Skeletal muscle tissue (tissue), 4 donors: Measurements from ENCODE around the gene PPP1R13B. TPM values are rescaled to one million over a fixed set of nuclear protein-coding genes. Genes with fewer than 3 reads are reported as not detected.

Experiments
- H3K27ac ChIP-seq: one replicate; pipeline ENCODE4 v1.7.0; 2013; ENCODE audit warnings: mild to moderate bottlenecking, low read depth, low read length, inconsistent platforms
- H3K27me3 ChIP-seq, 3 donors: one replicate each; pipeline ENCODE4 v1.7.0; 2013; ENCODE audit warnings: low read length in 3 of 3; ENCODE audit not compliant: control insufficient read depth in 3 of 3, insufficient read depth in 3 of 3
- H3K36me3 ChIP-seq, 3 donors: one replicate each; pipeline ENCODE4 v1.7.0; 2013; ENCODE audit warnings: low read length in 3 of 3; ENCODE audit not compliant: control insufficient read depth in 3 of 3, insufficient read depth in 3 of 3
- H3K4me1 ChIP-seq, 3 donors: one replicate each; pipeline ENCODE4 v1.7.0; 2013; ENCODE audit warnings: low read length in 3 of 3, mild to moderate bottlenecking in 3 of 3; ENCODE audit not compliant: control insufficient read depth in 3 of 3, insufficient read depth in 3 of 3
- H3K4me3 ChIP-seq, 3 donors: one replicate each; pipeline ENCODE4 v1.7.0; 2013; ENCODE audit warnings: low read length in 3 of 3
- H3K9ac ChIP-seq, 3 donors: one replicate each; pipeline ENCODE4 v1.7.0; 2013; ENCODE audit warnings: low read length in 3 of 3, mild to moderate bottlenecking in 3 of 3, moderate library complexity in 2 of 3, low read depth in 1 of 3
- H3K9me3 ChIP-seq, 3 donors: one replicate each; pipeline ENCODE4 v1.7.0; 2013; ENCODE audit warnings: low read length in 3 of 3; ENCODE audit not compliant: control insufficient read depth in 3 of 3
- total RNA-seq: library from RNA; depleted of rRNA; stranded (reverse); fragments of >200 nt; gene quantifications from one replicate; pipeline ENCODE4 v1.2.3, GENCODE V29; 2014
- donor health status: Osteomylitis.

The PPP1R13B gene
- total RNA-seq, 1 donor from 2014 or later: 4.7 TPM

- Histone ChIP-seq H3K4me1 (peaks cover 66 to 92% (median 74%) of the 10 kb centered on the region in 3 donors), H3K36me3 (peaks cover 15 to 35% (median 29%) of the 10 kb centered on the region in 3 donors), H3K27me3 (no peaks in the 10 kb centered on the region), H3K9ac (peak overlapping the region; percentile 25 to 57 (median 40)), H3K9me3 (no peaks in the 10 kb centered on the region), H3K27ac (no peak overlapping the region), H3K4me3 (no peak overlapping the region)
These were observed 149.6 kb downstream of the PPP1R13B start for GRCh38 chr14:103697603-103698379.

- H3K27me3 ChIP-seq: no peaks in the 10 kb centered on the region
- H3K4me3 ChIP-seq: peak overlapping the region in 1 of 3 donors; percentile 56
- H3K36me3 ChIP-seq: peaks cover 14 to 37% (median 28%) of the 10 kb centered on the region in 3 donors
- peak overlapping the region; percentile 25 to 57 (median 40) for H3K9ac ChIP-seq
- H3K9me3 ChIP-seq: no peaks in the 10 kb centered on the region
- no peak overlapping the region for H3K27ac ChIP-seq
- H3K4me1 ChIP-seq: peaks cover 62 to 92% (median 77%) of the 10 kb centered on the region in 3 donors
These were observed 150.2 kb downstream of the PPP1R13B start for GRCh38 chr14:103697206-103697602.

DNA sequence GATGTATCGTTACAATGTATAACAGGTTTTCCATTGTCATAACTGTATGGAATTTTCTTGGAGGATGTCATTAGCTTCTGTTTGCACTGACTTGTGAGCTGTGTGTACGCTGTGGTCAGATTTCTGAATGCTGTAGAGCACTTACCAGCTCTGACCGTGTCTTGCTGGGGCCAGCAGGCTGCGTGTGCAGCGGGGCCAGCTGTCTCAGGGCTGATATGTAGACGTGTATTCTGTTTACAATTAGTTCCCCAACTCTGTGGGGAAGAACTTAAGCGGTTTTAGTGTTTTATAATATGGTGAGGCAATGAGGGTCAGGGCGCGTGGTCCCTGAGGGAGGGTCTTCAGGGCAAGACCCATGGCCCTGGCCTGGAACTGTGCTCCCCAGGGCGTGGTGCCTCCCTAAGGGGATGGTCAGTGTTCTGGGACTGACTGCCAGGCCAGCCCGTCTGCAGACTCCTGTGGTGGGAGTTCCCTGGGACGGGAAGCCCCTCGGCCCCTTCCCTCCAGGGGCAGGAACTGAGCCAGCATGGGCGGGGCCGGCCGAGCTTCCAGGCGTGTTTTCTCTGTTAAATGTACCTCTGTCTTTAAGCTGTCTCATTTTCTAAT lies 150.8 kb downstream of the PPP1R13B start:
- H3K27me3 ChIP-seq: no peaks in the 10 kb centered on the region
- peaks cover 17 to 34% (median 29%) of the 10 kb centered on the region in 3 donors for H3K36me3 ChIP-seq
- peak overlapping the region in 2 of 3 donors; percentile 57 for H3K9ac ChIP-seq
- no peak overlapping the region for H3K4me3 ChIP-seq
- H3K9me3 ChIP-seq: no peaks in the 10 kb centered on the region
- peaks cover 61 to 89% (median 75%) of the 10 kb centered on the region in 3 donors for H3K4me1 ChIP-seq
- H3K27ac ChIP-seq: peak overlapping the region; percentile 41

DNA sequence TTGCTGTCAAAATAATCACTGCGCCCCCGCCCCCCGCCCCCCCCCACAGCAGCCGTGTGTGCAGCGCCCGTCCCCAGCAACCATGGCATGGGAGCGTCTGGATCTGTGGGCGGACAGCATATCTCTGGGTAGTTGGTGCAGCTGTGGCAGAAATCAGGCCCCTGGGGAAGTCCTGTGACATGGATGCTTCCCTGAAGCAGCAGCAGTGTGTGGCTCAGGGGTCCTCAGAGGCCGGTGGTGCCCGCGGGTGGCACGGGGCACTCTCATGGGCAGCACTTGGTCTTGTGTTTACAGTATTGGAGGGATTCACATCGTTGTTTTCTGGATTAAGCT lies 151.3 kb downstream of the PPP1R13B start:
- peaks cover 17 to 34% (median 29%) of the 10 kb centered on the region in 3 donors for H3K36me3 ChIP-seq
- no peak overlapping the region for H3K27ac ChIP-seq
- no peaks in the 10 kb centered on the region for H3K27me3 ChIP-seq
- H3K4me1 ChIP-seq: peaks cover 57 to 84% (median 72%) of the 10 kb centered on the region in 3 donors
- peak overlapping the region in 1 of 3 donors; percentile 57 for H3K9ac ChIP-seq
- no peak overlapping the region for H3K4me3 ChIP-seq
- H3K9me3 ChIP-seq: no peaks in the 10 kb centered on the region

- Histone ChIP-seq H3K27me3 (no peaks in the 10 kb centered on the region), H3K36me3 (peaks cover 18 to 32% (median 29%) of the 10 kb centered on the region in 3 donors), H3K9ac (no peak overlapping the region), H3K9me3 (no peaks in the 10 kb centered on the region), H3K4me1 (peaks cover 52 to 78% (median 67%) of the 10 kb centered on the region in 3 donors), H3K4me3 (no peak overlapping the region), H3K27ac (no peak overlapping the region)
These were observed 151.9 kb downstream of the PPP1R13B start for GRCh38 chr14:103695296-103696069.

- Histone ChIP-seq H3K4me1 (peaks cover 44 to 70% (median 58%) of the 10 kb centered on the region in 3 donors), H3K27me3 (no peaks in the 10 kb centered on the region), H3K9me3 (no peaks in the 10 kb centered on the region), H3K36me3 (peaks cover 24 to 35% (median 28%) of the 10 kb centered on the region in 3 donors), H3K27ac (no peak overlapping the region), H3K4me3 (no peak overlapping the region), H3K9ac (peak overlapping the region in 1 of 3 donors; percentile 33)
These were observed 152.8 kb downstream of the PPP1R13B start for GRCh38 chr14:103694572-103695026.

GRCh38 chr14:103693515-103693914 lies 153.9 kb downstream of the PPP1R13B start:
- Histone ChIP-seq H3K27me3 (no peaks in the 10 kb centered on the region), H3K9ac (no peak overlapping the region), H3K4me1 (peaks cover 43 to 59% (median 49%) of the 10 kb centered on the region in 3 donors), H3K27ac (peak overlapping the region; percentile 8), H3K4me3 (no peak overlapping the region), H3K9me3 (no peaks in the 10 kb centered on the region), H3K36me3 (peaks cover 22 to 38% (median 35%) of the 10 kb centered on the region in 3 donors)

- Histone ChIP-seq H3K4me1 (peaks cover 39 to 53% (median 43%) of the 10 kb centered on the region in 3 donors), H3K9ac (peak overlapping the region in 1 of 3 donors; percentile 33), H3K4me3 (no peak overlapping the region), H3K9me3 (no peaks in the 10 kb centered on the region), H3K36me3 (peaks cover 22 to 40% (median 35%) of the 10 kb centered on the region in 3 donors), H3K27ac (peak overlapping the region; percentile 8), H3K27me3 (no peaks in the 10 kb centered on the region)
These were observed 154.5 kb downstream of the PPP1R13B start for GRCh38 chr14:103692871-103693270.

DNA sequence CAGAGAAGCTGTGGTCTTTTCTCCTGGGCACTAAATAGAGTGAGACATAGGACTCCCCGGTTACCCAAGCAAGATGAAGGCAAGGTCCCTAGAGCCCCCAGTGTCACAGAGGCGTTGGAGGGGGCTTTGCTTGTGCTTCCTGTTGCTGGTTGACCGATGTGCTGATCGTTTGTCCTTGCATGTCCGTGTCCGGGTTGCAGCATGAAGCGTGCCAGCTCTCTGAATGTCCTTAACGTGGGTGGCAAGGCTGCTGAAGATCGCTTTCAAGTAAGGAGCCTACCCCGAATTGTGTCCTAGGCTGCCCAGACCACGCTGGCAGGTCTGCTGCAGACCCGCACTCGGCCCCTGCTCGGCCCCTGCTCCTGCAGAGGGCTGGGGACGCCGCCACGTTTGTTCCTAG lies 155.2 kb downstream of the PPP1R13B start:
- peaks cover 21 to 44% (median 34%) of the 10 kb centered on the region in 3 donors for H3K36me3 ChIP-seq
- H3K27ac ChIP-seq: no peak overlapping the region
- H3K27me3 ChIP-seq: no peaks in the 10 kb centered on the region
- no peak overlapping the region for H3K4me3 ChIP-seq
- H3K9me3 ChIP-seq: no peaks in the 10 kb centered on the region
- no peak overlapping the region for H3K9ac ChIP-seq
- peaks cover 32 to 46% (median 36%) of the 10 kb centered on the region in 3 donors for H3K4me1 ChIP-seq
